IPS DF 4.7 (cell line): ENCODE measurements around the gene REX1BD.

ENCODE experiments used
- DNase-seq: peaks from one replicate; pipeline ENCODE4 v3.0.0-alpha.2; 2013; ENCODE audit warnings: low spot score; ENCODE audit errors: extremely low read depth

The REX1BD gene

GRCh38 chr19:18603255-18603957, 14.8 kb downstream of the REX1BD start:
- DNase-seq = no peak

DNA sequence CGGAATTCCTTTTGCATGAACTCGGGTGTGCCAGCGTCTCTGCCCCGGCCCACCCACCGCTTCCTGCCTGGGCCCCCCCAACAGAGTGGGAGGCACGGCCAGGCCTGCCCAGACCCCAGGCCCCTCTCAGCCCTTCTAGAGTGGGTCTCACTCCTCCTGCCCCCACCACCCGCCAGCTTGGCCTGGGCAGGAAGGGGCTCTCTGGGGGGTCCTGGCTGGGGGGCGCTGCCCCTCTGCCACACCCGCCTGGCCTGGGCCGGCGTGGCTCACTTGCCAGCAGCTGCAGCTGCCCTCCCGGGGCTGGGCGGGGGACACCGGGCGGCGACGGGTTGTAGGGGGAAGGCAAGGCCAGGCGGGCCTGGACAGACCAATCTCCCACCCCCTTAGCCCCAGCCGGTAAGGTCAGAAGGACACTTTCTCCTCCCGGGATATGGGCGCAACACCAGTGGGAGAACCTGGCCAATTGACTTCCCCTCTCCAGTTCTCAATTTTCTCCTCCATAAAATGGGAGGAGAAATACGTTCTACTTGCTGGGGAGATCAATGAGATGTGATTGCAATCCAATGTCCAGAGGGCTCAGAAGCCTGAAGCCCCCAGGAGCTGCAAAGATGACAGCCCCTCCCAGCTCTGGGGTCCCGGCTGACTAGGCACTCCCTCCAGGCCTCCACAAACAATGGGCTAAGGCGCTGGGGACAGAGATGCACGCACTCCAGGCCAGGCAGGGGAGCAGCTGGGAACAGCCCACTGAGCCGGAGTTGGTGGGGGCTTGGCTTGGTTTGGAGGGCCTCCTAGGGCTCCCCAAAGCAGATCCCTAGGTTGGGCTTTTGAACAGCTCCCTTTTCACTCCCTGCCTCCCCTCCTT, 15.6 kb downstream of the REX1BD start:
- DNase-seq = no peak

DNA sequence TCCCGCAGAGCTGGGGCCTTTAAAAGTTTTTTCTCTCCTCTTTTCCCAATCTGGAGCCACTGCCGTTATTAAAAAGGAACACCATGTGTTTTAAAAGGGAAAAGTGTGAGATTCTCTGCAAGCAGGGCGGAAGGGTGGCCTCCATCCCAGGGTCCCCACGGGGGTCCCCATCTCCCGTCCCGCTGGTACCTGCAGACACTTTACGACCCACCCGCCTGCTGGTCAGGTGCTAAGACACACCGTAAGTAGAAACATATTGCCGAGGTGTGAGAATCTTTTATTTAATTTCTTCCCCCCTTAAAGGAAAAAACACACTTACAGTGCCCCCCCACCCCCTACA, 16.2 kb downstream of the REX1BD start:
- DNase-seq = no peak

GRCh38 chr19:18605196-18605545, 16.6 kb downstream of the REX1BD start:
- no peak for DNase-seq

DNA sequence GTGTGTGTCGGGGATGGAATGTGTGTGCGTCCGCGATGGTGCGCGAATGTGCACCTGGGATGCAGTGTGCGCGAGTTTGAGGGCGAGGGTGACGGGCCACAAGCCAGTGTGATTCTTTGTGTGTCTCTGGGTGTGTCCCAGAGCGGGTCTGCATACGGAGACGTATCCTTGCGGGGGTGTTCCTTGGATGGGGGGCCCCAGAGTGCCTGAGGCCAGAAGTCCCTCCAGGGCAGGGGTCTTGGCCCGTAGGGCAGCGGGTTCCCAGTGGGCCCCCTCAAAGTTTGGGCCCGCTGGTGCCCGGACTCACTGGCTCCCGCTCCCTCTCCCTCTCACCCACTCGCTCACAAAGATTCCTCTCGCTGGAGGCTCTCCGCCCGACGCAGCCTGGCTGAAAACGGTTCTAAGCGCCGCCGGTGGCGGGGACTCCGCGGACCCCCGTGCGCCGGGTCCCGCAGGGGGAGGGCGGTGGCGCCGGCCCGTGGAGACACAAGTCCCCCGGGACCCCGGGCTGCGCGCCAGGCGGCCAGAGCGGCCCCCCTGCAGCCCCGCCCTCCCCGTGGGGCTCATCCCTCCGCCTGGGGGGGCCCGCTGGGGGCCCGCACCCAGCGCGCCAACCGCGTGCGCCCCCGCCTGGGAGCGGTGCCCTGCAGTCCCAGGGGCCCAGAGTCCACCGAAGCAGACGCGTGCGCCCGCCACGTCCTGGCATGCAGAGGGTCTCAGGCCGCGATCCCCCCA, 17.1 kb downstream of the REX1BD start:
- DNase-seq = no peak

- DNase-seq = no peak
Observed at GRCh38 chr19:18606281-18607225, 18.0 kb downstream of the REX1BD start, which contains the start of gene CRLF1. Gene CRLF1, minus strand, starts transcription at chr19:18606799. Its CDS starts 143 bp downstream, at chr19:18606656.

DNA sequence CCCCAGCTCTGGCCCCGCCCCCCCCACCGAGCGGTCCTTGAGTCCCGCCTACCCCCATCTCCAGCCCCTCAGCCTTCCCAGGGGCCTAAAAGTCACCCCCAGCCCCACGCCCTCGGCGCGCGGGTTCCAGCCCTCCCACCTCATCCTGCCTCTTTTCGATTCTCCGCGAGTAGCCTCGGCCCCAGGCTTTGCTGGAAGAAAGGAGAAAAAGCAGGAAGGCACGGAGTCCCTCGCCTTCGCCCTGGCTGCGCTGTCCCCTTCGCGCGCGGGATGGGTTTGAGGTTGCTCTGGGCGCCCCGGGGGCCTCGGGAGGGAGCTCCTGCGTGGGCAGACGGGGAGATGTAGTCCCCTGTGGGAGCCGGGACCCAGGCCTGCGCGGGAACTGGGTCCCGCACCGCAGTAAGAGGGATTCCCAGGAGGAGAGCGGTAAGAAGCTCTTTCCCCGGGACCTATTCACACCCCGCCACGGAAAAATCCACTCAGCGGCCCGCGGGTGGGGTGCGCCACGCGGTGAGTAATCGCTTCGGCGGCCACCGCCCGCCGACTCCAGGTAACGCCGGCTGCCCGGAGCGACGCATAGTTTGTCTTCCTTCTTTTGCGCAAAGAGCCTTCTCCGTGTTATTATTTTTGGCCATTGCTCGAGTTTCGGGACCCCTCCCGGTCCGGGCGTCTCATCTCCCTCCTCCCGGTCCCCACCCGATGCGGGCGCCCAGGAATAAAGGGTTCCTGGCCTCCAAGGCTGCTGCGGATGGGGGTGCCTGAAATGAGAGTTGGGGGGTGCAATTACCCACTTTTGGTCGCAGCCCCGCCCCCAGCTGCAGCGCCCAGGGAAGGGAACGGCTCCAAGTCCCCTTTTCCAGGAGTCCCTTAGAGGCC, 18.9 kb downstream of the REX1BD start:
- DNase-seq = no peak

GRCh38 chr19:18608102-18608804, 19.7 kb downstream of the REX1BD start:
- no peak for DNase-seq

DNA sequence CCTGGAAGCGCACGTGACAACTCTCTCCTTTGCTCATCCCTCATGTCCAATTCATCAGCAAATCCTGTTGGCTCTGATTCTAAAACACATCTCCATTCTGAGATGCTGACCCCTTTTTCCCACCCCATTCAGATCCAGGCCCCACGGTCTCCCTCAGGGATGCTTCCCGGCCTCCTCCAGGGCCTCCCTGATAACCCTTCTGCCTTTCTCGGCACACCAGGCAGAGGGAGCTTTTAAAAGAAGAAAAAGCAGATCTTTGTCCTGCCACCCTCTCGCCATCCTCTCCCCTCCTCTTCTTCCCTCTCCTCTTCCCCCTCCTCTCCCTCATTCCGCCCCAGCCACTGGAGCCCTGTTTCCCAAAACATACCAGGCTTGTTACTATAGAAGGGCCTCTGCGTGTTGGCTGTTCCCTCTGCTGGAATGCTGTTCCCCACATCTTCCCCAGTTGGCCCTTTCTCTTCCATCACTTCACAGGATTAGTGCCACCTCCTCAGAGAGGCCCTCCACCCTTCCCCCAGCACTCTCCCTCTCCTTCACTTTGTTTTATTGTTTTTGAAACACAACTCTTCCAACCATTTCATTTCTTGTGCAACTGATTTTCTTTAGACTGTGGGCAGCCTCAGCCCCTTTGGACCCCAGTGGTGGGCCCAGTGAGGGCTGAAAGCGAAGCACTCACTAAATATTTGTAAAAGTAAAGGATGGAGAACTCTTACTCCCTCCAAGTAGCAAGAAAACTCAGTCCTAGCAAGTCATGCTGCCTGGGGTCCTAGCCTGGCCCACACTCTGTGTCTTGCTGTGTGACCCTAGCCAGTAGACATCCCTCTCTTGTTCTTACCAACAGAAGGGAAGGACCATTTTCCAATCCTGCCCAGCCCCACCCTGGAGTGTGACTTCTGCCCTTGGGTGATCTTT, 20.5 kb downstream of the REX1BD start:
- no peak for DNase-seq

DNA sequence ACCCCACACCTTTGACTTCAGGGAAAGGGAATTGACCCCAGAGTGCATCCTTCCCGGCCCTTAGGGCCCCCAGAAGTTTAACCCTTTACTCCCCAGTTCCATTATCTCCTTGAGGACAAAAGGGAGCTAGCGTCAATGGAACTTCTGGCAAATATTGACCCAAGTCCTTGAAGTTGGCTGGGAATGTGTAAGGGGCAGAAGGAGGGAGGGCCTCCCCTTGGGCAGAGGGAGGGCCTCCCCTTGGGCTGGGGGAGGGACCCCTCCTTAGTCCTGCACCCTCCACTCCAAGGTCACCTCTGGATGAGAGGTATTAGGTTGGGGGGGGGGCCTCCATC, 21.1 kb downstream of the REX1BD start:
- DNase-seq = no peak

DNA sequence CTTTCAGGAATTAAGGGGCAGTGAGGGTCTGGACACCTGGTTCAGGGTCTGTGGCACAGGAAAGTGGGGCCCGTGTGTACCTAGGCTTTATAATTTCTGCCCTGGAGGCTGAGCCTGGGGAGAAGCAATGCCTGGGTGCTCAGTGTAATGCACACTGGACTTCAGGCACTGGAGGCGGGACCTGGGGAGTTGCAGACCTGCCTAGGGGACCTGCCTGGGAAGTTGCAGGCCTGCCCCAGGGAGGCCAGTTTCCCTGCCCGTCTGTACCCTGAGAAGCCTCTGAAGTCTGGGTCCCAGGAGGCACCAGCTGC, 21.6 kb downstream of the REX1BD start:
- DNase-seq = no peak

GRCh38 chr19:18610556-18611326, 22.1 kb downstream of the REX1BD start:
- DNase-seq = no peak

DNA sequence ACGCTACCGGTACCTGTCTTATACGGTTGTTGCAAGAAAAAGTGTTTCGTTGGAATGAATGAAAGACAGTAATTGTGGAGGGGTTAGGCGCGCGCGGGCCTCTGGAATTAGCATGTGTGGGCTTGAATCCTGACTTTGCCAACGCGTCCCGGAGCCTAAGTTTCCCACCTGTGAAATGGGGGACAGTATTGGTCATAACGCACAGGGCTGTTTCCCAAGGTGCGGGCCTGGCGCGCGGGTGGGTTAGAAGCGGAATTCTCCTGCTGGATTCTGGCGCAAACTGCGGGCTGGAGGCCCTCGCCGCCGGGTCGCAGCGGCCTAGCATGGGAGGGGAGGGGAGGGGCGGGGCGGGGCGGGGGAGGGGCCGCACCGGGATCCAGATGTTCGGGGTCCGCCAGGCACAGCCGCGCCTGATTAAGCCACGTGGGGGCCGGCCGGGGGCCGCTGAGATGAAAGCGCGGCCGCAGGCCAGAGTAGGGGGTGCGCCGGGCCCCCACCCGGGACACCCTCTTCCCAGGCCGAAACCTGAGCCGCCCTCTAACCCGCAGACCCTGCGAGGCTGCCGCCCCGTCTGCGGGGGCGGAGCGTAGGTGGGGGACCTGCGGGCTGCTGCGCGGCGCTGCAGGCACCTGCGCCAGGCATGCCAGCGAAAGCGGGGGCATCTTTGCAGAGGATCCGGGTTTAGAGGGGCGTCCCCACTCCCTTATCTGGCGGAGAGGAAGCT, 22.9 kb downstream of the REX1BD start:
- DNase-seq = no peak

- no peak for DNase-seq
Observed at GRCh38 chr19:18612051-18612771, 23.6 kb downstream of the REX1BD start.

DNA sequence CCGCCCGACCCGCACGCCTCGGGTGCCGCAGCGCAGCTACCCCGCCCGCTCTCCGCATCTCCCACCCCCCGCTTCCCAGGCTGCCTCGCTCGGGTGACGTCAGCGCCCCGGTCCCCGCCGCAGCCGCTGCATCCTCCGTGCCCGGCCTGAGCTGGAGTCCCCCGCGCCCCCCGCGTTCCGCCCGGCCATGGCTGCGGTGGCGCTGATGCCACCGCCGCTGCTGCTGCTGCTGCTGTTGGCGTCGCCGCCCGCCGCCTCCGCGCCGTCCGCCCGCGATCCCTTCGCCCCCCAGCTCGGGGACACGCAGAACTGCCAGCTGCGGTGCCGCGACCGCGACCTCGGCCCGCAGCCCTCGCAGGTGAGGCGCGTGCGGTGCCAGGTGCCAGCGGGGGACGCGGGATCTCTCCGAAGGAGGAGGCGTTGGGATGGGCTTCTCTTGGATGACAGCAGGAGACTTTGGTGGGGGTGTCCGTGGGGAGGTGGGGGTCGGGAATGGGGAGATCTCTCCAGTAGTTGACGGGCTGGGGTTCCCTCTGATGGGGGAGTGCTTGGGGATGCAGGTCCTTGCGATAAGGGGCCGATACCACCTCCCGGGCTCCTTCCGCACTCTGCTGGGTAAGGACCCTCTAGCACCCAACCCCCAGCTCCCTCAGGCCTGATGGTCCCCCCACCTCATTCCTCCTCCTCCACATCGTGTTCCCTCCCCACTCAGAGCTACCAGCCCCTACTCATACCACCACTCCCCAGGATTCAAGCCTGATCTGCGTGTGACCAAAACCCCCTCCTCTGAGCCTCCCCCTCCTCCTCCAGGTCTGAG, 24.4 kb downstream of the REX1BD start, which contains the start of gene TMEM59L:
TSS of gene TMEM59L (plus strand) at position 99 of the 817 bp plus-strand sequence. CDS start at position 188, 89 bp downstream.
- no peak for DNase-seq
